Astrocyte (in vitro differentiated cells and primary cell): ENCODE results near the gene RAB11FIP4. TPM values are rescaled to one million over a fixed set of nuclear protein-coding genes. Genes with fewer than 3 reads are reported as not detected.

ENCODE experiments used
- DNase-seq: peaks from one replicate; pipeline ENCODE4 v3.0.0-alpha.2; 2010; ENCODE audit warnings: low read depth
- FAIRE-seq: peaks from 2 replicates; lab custom pipeline; 2011; peaks lifted over from hg19 to GRCh38; lab: Jason Lieb, UNC
- H2AFZ ChIP-seq: 2 replicates; pipeline ENCODE4 v1.6.0; 2012; ENCODE audit warnings: low read depth, low read length, inconsistent platforms
- H3K27ac ChIP-seq: 2 replicates; pipeline ENCODE4 v1.5.1; 2011; ENCODE audit warnings: low read depth, low read length, inconsistent platforms
- H3K27me3 ChIP-seq: 2 replicates; pipeline ENCODE4 v1.6.0; 2011; ENCODE audit warnings: low read length, inconsistent platforms; ENCODE audit not compliant: insufficient read depth
- H3K36me3 ChIP-seq: 2 replicates; pipeline ENCODE4 v1.5.1; 2011; ENCODE audit warnings: low read length, inconsistent platforms; ENCODE audit not compliant: insufficient read depth
- H3K4me1 ChIP-seq: 2 replicates; pipeline ENCODE4 v1.5.1; 2011; ENCODE audit warnings: low read length, inconsistent platforms; ENCODE audit not compliant: insufficient read depth
- H3K4me2 ChIP-seq: 2 replicates; pipeline ENCODE4 v1.6.0; 2012; ENCODE audit warnings: low read length, inconsistent platforms
- H3K4me3 ChIP-seq: 2 replicates; pipeline ENCODE4 v1.5.1; 2011; ENCODE audit warnings: low read depth, mild to moderate bottlenecking, low read length, inconsistent platforms; ENCODE audit not compliant: insufficient read depth
- H3K79me2 ChIP-seq: 2 replicates; pipeline ENCODE4 v1.6.0; 2012; ENCODE audit warnings: mild to moderate bottlenecking, low read length, inconsistent platforms; ENCODE audit not compliant: insufficient read depth
- H3K9ac ChIP-seq: 2 replicates; pipeline ENCODE4 v1.6.0; 2012; ENCODE audit warnings: mild to moderate bottlenecking, low read length, inconsistent platforms
- H3K9me3 ChIP-seq: 2 replicates; pipeline ENCODE4 v1.5.1; 2012; ENCODE audit warnings: low read depth, mild to moderate bottlenecking, low read length, inconsistent platforms; ENCODE audit not compliant: insufficient read depth
- H4K20me1 ChIP-seq: 2 replicates; pipeline ENCODE4 v1.6.0; 2012; ENCODE audit warnings: low read length, inconsistent platforms; ENCODE audit not compliant: insufficient read depth
- H3K27ac Mint-ChIP-seq: one replicate; pipeline ENCODE4 v1.8.0; 2021; ENCODE audit warnings: mild to moderate bottlenecking, mixed read lengths; ENCODE audit not compliant: unreplicated experiment
- H3K27me3 Mint-ChIP-seq: one replicate; pipeline ENCODE4 v1.8.0; 2021; ENCODE audit warnings: low read depth, mixed read lengths; ENCODE audit not compliant: unreplicated experiment
- H3K36me3 Mint-ChIP-seq: one replicate; pipeline ENCODE4 v1.8.0; 2021; ENCODE audit warnings: low read depth, mixed read lengths; ENCODE audit not compliant: unreplicated experiment
- H3K4me1 Mint-ChIP-seq: one replicate; pipeline ENCODE4 v1.8.0; 2021; ENCODE audit warnings: low read depth, mixed read lengths; ENCODE audit not compliant: unreplicated experiment
- H3K4me3 Mint-ChIP-seq: one replicate; pipeline ENCODE4 v1.8.0; 2021; ENCODE audit warnings: mild to moderate bottlenecking, moderate library complexity, mixed read lengths; ENCODE audit not compliant: unreplicated experiment
- H3K9me3 Mint-ChIP-seq: one replicate; pipeline ENCODE4 v1.8.0; 2021; ENCODE audit warnings: mild to moderate bottlenecking, mixed read lengths; ENCODE audit not compliant: unreplicated experiment
- CTCF ChIP-seq: IDR thresholded peaks from 2 replicates; pipeline ENCODE4 v1.5.1; 2011; ENCODE audit warnings: low read depth, mild to moderate bottlenecking, inconsistent platforms, low read length, moderate library complexity; ENCODE audit not compliant: insufficient read depth
- EZH2 ChIP-seq: IDR thresholded peaks from 2 replicates; pipeline ENCODE4 v1.6.1; 2012; ENCODE audit warnings: mild to moderate bottlenecking, low read length, inconsistent platforms; ENCODE audit not compliant: insufficient read depth
- total RNA-seq: library from RNA; stranded (reverse); gene quantifications from 2 replicates; pipeline ENCODE4 v1.2.1, GENCODE V29; 2021

RAB11FIP4 gene
- total RNA-seq, 1 donor from 2014 or later = 4.4 TPM

- no peak overlapping the region for H2AFZ ChIP-seq
- H3K9ac ChIP-seq = no peak overlapping the region
- no peak for FAIRE-seq
Observed at GRCh38 chr17:31413874-31414549, 22.5 kb downstream of the RAB11FIP4 start.

GRCh38 chr17:31414550-31414918, 23.1 kb downstream of the RAB11FIP4 start:
- DNase-seq (no peak), FAIRE-seq (no peak)
- Histone ChIP-seq H3K4me1 (no peaks in the 10 kb centered on the region), H3K4me3 (no peak overlapping the region), H3K27me3 (no peaks in the 10 kb centered on the region), H3K9me3 (no peaks in the 10 kb centered on the region), H4K20me1 (no peaks in the 10 kb centered on the region), H3K27ac (no peak overlapping the region), H2AFZ (no peak overlapping the region), H3K4me2 (no peak overlapping the region), H3K36me3 (no peaks in the 10 kb centered on the region), H3K79me2 (no peaks in the 10 kb centered on the region), H3K9ac (no peak overlapping the region)
- peaks cover 25% of the 10 kb centered on the region for H3K27me3 Mint-ChIP-seq
- H3K4me1 Mint-ChIP-seq = peaks cover 14% of the 10 kb centered on the region
- H3K27ac Mint-ChIP-seq = no peak overlapping the region
- no peak for TF ChIP-seq EZH2
- no peaks in the 10 kb centered on the region for H3K36me3 Mint-ChIP-seq
- H3K9me3 Mint-ChIP-seq = no peaks in the 10 kb centered on the region
- H3K4me3 Mint-ChIP-seq = no peak overlapping the region

More at GRCh38 chr17:31413874-31414549, 22.5 kb downstream of the RAB11FIP4 start:
- Histone ChIP-seq H3K4me1 (no peaks in the 10 kb centered on the region), H3K4me2 (peak overlapping the region; percentile 3), H3K27me3 (peaks cover under 1% of the 10 kb centered on the region), H3K36me3 (no peaks in the 10 kb centered on the region), H3K4me3 (no peak overlapping the region), H4K20me1 (no peaks in the 10 kb centered on the region), H3K79me2 (no peaks in the 10 kb centered on the region), H3K9me3 (no peaks in the 10 kb centered on the region), H3K27ac (no peak overlapping the region)
- peak overlapping the region; percentile 50 for H3K4me3 Mint-ChIP-seq
- peak overlapping the region; percentile 81 for H3K27ac Mint-ChIP-seq
- peaks cover 28% of the 10 kb centered on the region for H3K27me3 Mint-ChIP-seq
- H3K4me1 Mint-ChIP-seq = peaks cover 12% of the 10 kb centered on the region
- TF ChIP-seq CTCF (no peak), EZH2 (no peak)
- H3K36me3 Mint-ChIP-seq = no peaks in the 10 kb centered on the region
- H3K9me3 Mint-ChIP-seq = no peaks in the 10 kb centered on the region
- peak; percentile 64 for DNase-seq

GRCh38 chr17:31415004-31415454, 23.6 kb downstream of the RAB11FIP4 start:
- peaks cover 14% of the 10 kb centered on the region for H3K4me1 Mint-ChIP-seq

More at GRCh38 chr17:31415004-31415454, 23.6 kb downstream of the RAB11FIP4 start:
- Mint-ChIP-seq H3K27ac (no peak overlapping the region), H3K4me3 (no peak overlapping the region), H3K36me3 (no peaks in the 10 kb centered on the region), H3K27me3 (peaks cover 21% of the 10 kb centered on the region), H3K9me3 (no peaks in the 10 kb centered on the region)
- H3K36me3 ChIP-seq = no peaks in the 10 kb centered on the region
- no peak overlapping the region for H3K4me2 ChIP-seq
- no peak overlapping the region for H3K27ac ChIP-seq
- TF ChIP-seq CTCF (no peak), EZH2 (no peak)
- H3K79me2 ChIP-seq = no peaks in the 10 kb centered on the region
- no peaks in the 10 kb centered on the region for H3K27me3 ChIP-seq
- H3K9me3 ChIP-seq = no peaks in the 10 kb centered on the region
- no peak overlapping the region for H3K4me3 ChIP-seq
- no peak overlapping the region for H2AFZ ChIP-seq
- H3K4me1 ChIP-seq = no peaks in the 10 kb centered on the region
- DNase-seq (no peak), FAIRE-seq (no peak)
- H4K20me1 ChIP-seq = no peaks in the 10 kb centered on the region
- H3K9ac ChIP-seq = no peak overlapping the region
